ENCODE measurements around the gene ZNF552.

DNA sequence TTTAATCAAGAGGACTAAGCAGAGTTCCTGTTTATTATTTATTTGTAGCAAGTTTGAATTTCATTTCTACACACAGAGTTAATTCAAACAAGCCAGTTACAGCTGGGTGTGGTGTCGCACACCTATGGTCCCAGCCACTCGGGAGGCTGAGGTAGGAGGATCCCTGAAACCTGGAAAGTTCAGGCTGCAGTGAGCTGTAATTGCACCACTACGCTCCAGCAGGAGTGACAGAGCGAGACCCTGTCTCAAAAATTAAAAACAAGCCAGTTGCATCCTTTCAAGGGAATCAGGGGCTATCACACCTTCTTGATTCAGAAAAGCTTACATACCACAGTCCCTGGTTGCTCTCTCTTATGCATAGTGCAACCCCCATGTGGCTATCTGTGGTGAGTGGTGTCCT is 25.4 kb downstream of the ZNF552 start:
- TF ChIP-seq, protein P1, sequence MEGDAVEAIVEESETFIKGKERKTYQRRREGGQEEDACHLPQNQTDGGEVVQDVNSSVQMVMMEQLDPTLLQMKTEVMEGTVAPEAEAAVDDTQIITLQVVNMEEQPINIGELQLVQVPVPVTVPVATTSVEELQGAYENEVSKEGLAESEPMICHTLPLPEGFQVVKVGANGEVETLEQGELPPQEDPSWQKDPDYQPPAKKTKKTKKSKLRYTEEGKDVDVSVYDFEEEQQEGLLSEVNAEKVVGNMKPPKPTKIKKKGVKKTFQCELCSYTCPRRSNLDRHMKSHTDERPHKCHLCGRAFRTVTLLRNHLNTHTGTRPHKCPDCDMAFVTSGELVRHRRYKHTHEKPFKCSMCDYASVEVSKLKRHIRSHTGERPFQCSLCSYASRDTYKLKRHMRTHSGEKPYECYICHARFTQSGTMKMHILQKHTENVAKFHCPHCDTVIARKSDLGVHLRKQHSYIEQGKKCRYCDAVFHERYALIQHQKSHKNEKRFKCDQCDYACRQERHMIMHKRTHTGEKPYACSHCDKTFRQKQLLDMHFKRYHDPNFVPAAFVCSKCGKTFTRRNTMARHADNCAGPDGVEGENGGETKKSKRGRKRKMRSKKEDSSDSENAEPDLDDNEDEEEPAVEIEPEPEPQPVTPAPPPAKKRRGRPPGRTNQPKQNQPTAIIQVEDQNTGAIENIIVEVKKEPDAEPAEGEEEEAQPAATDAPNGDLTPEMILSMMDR (IDR thresholded peaks at IDR 0.05) = no peak
- TF ChIP-seq POLR2A (IDR thresholded peaks at IDR 0.05) = no peak
